Endothelial cell of umbilical vein (primary cell): ENCODE data around the gene SCAF8. TPM values are rescaled to one million over a fixed set of nuclear protein-coding genes. Genes with fewer than 3 reads are reported as not detected.

Source experiments
- BruUV-seq: library from RNA; stranded (reverse); fragments of 400-500 nt; replicated peaks from 2 replicates; lab custom pipeline; 2021; lab: Mats Ljungman, UMichigan
- CTCF ChIA-PET: fragments of 300-600, 350-600 bp; sonication (Branson Sonifier 250); formaldehyde crosslinking; loops from one replicate; lab custom pipeline; 2021; ENCODE audit warnings: antibody characterized with exemption, inconsistent platforms; lab: Charles Lee
- POLR2A ChIA-PET: fragments of 300-600, 350-600 bp; sonication (Branson Sonifier 250); formaldehyde crosslinking; loops from one replicate; lab custom pipeline; 2021; ENCODE audit warnings: antibody characterized with exemption, inconsistent platforms; lab: Charles Lee
- DNase-seq: peaks from one replicate; pipeline ENCODE4 v3.0.0-alpha.2; 2011; ENCODE audit warnings: low read depth, low spot score
- FAIRE-seq: peaks from 2 replicates; lab custom pipeline; 2011; peaks lifted over from hg19 to GRCh38; lab: Jason Lieb, UNC
- H2AFZ ChIP-seq: 2 replicates; pipeline ENCODE4 v1.6.0; 2012; ENCODE audit warnings: low read depth, low read length, control low read depth, inconsistent platforms
- H3K27ac ChIP-seq: 2 replicates; pipeline ENCODE4 v1.5.1; 2011; ENCODE audit warnings: low read depth, mild to moderate bottlenecking, control low read depth, low read length, moderate library complexity; ENCODE audit not compliant: insufficient read depth
- H3K27me3 ChIP-seq, 2 experiments: 2 replicates each; pipeline versions ENCODE4 v1.6.0 to v1.6.1; 2011; ENCODE audit warnings: low read length in 2 of 2, mixed read lengths in 1 of 2; ENCODE audit not compliant: control insufficient read depth in 2 of 2, insufficient read depth in 2 of 2
- H3K36me3 ChIP-seq, 2 experiments: 2 replicates in 1 of 2; 3 replicates in 1 of 2; pipeline ENCODE4 v1.5.1; 2011; ENCODE audit warnings: low read length in 2 of 2, mild to moderate bottlenecking in 1 of 2, moderate library complexity in 1 of 2; ENCODE audit not compliant: control insufficient read depth in 2 of 2, insufficient read depth in 2 of 2; ENCODE audit errors: extremely low read depth in 1 of 2
- H3K4me1 ChIP-seq: 3 replicates; pipeline ENCODE4 v1.5.1; 2011; ENCODE audit warnings: mild to moderate bottlenecking, low read length; ENCODE audit not compliant: control insufficient read depth, insufficient read depth; ENCODE audit errors: extremely low read depth
- H3K4me2 ChIP-seq: 2 replicates; pipeline ENCODE4 v1.6.1; 2011; ENCODE audit warnings: low read length, control low read depth, mixed read lengths; ENCODE audit not compliant: insufficient read depth
- H3K4me3 ChIP-seq, 3 experiments: fragments of 200-600 bp in 1 of 3; sonication (generic), shearing (Covaris generic) in 1 of 3; replicated peaks in 1 of 3; 2 replicates each; pipeline ENCODE4 v1.5.1; 2011 to 2016; ENCODE audit warnings: control low read depth in 3 of 3, low read length in 3 of 3, mild to moderate bottlenecking in 2 of 3, inconsistent platforms in 1 of 3, low read depth in 1 of 3, moderate library complexity in 1 of 3; ENCODE audit not compliant: insufficient read depth in 1 of 3
- H3K79me2 ChIP-seq: 2 replicates; pipeline ENCODE4 v1.6.0; 2012; ENCODE audit warnings: low read length, inconsistent platforms; ENCODE audit not compliant: control insufficient read depth, insufficient read depth
- H3K9ac ChIP-seq: replicated peaks from 2 replicates; pipeline ENCODE3; 2011; ENCODE audit warnings: low read length, control low read depth; ENCODE audit not compliant: insufficient read depth; ENCODE audit errors: extremely low read depth
- H3K9me1 ChIP-seq: replicated peaks from 3 replicates; pipeline ENCODE4 v1.6.0; 2011; ENCODE audit warnings: mild to moderate bottlenecking, low read length; ENCODE audit not compliant: control insufficient read depth, insufficient read depth; ENCODE audit errors: extremely low read depth
- H3K9me3 ChIP-seq: replicated peaks from 2 replicates; pipeline ENCODE4 v1.5.1; 2012; ENCODE audit warnings: low read length, inconsistent platforms; ENCODE audit not compliant: control insufficient read depth, insufficient read depth
- H4K20me1 ChIP-seq: replicated peaks from 2 replicates; pipeline ENCODE3; 2011; ENCODE audit warnings: mild to moderate bottlenecking, low read length; ENCODE audit not compliant: control insufficient read depth, insufficient read depth; ENCODE audit errors: extremely low read depth
- EZH2 ChIP-seq: IDR thresholded peaks from 2 replicates; pipeline ENCODE4 v1.6.1; 2012; ENCODE audit warnings: borderline replicate concordance, low read depth, mild to moderate bottlenecking, moderate library complexity, low read length, inconsistent platforms; ENCODE audit not compliant: severe bottlenecking
- FOS ChIP-seq: IDR thresholded peaks from 2 replicates; pipeline ENCODE4 v1.6.1; 2011; ENCODE audit warnings: mild to moderate bottlenecking, low read length, moderate library complexity, borderline replicate concordance; ENCODE audit not compliant: insufficient read depth
- GATA2 ChIP-seq: IDR thresholded peaks from 2 replicates; pipeline ENCODE4 v1.7.0; 2011; ENCODE audit warnings: low read depth, mild to moderate bottlenecking, moderate library complexity, mixed read lengths, low read length; ENCODE audit not compliant: insufficient read length, insufficient read depth
- JUN ChIP-seq: IDR thresholded peaks from 2 replicates; pipeline ENCODE4 v1.6.1; 2011; ENCODE audit warnings: borderline replicate concordance, low read depth; ENCODE audit not compliant: insufficient read length, insufficient read depth
- MYC ChIP-seq: IDR thresholded peaks from one replicate; pipeline ENCODE4 v1.6.1; 2011; ENCODE audit warnings: mild to moderate bottlenecking, low read depth, low read length
- POLR2A ChIP-seq: IDR thresholded peaks from 2 replicates; pipeline ENCODE4 v1.6.1; 2012; ENCODE audit warnings: low read depth, mild to moderate bottlenecking, control low read depth, low read length
- POLR2AphosphoS5 ChIP-seq: IDR thresholded peaks from 2 replicates; pipeline ENCODE4 v1.6.1; 2012; ENCODE audit warnings: low read depth, mild to moderate bottlenecking, control low read depth, low read length, moderate library complexity; ENCODE audit not compliant: insufficient read depth
- dilution Hi-C: fragments of 300-500 bp; cut with MboI; formaldehyde crosslinking; loops from one replicate; pipeline ENCODE4 v1.15.0; 2019; ENCODE audit warnings: low sequenced_read_pairs; ENCODE audit not compliant: extremely low pct_ligation_motif_present
- intact Hi-C: fragments of 100-400 bp; cut with micrococcal nuclease; formaldehyde crosslinking; loops from one replicate; pipeline ENCODE4 v1.10.0; 2022
- polyA plus RNA-seq, 4 experiments: library from polyadenylated mRNA; depleted of rRNA in 3 of 4; stranded (reverse) in 3 of 4; unstranded in 1 of 4; fragments of >200 nt; gene quantifications; 2 replicates each; pipeline versions ENCODE4 v1.2.1 to v1.2.3, GENCODE V29; 2011 to 2012; ENCODE audit warnings: missing spikeins in 1 of 4
- total RNA-seq: library from RNA; stranded (reverse); gene quantifications from 2 replicates; pipeline ENCODE4 v1.2.3, GENCODE V29; 2021
- TF ChIP-seq, protein P1 (sequence below), 2 donors: IDR thresholded peaks; 1 replicate in 1 of 2; 2 replicates in 1 of 2; pipeline ENCODE4 v1.5.1; 2011; ENCODE audit warnings: low read length in 2 of 2, mild to moderate bottlenecking in 2 of 2, moderate library complexity in 2 of 2, control low read depth in 1 of 2, inconsistent platforms in 1 of 2, low read depth in 1 of 2; ENCODE audit not compliant: insufficient read depth in 1 of 2; ENCODE audit errors: extremely low read depth in 1 of 2
- TF ChIP-seq, protein P2 (sequence below): IDR thresholded peaks from 2 replicates; pipeline ENCODE4 v1.6.1; 2011; ENCODE audit not compliant: insufficient read depth, insufficient read length

SCAF8 gene
- total and polyA plus RNA-seq, 2 donors (not counting 3 experiments of a cell fraction or from before 2014, with no cell fraction given) = 11.7 to 37.8 TPM

DNA sequence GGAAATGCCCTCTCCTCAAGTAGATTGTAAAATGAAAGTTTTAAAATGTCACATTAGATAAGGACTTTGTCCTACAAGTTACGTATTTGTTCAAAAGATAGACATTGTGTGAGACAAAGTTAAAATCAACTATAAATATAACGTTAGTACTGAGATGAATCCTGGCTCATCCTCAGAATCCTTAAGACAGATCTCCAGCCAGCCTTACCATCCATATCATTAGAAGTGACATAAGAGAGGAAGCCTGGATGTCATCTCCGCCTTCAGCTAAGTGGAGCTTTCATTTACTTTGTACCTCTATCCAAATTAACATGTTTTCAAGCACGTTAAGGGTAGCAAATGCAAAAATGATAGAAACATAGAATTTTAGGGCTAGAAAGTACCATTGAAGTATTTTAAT is 59.1 kb downstream of the SCAF8 start:
- BruUV-seq = no TSS peak
- peaks cover 0 to 3% of the 10 kb centered on the region in 2 experiments for H3K36me3 ChIP-seq
- TF ChIP-seq FOS (no peak), EZH2 (no peak), JUN (no peak), GATA2 (no peak), MYC (no peak), POLR2A (no peak), POLR2AphosphoS5 (no peak)
- TF ChIP-seq, protein P1, sequence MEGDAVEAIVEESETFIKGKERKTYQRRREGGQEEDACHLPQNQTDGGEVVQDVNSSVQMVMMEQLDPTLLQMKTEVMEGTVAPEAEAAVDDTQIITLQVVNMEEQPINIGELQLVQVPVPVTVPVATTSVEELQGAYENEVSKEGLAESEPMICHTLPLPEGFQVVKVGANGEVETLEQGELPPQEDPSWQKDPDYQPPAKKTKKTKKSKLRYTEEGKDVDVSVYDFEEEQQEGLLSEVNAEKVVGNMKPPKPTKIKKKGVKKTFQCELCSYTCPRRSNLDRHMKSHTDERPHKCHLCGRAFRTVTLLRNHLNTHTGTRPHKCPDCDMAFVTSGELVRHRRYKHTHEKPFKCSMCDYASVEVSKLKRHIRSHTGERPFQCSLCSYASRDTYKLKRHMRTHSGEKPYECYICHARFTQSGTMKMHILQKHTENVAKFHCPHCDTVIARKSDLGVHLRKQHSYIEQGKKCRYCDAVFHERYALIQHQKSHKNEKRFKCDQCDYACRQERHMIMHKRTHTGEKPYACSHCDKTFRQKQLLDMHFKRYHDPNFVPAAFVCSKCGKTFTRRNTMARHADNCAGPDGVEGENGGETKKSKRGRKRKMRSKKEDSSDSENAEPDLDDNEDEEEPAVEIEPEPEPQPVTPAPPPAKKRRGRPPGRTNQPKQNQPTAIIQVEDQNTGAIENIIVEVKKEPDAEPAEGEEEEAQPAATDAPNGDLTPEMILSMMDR (IDR thresholded peaks at IDR 0.05; ENCODE audit: extremely low read depth in 1 of 2, insufficient read depth in 1 of 2, low read depth in 1 of 2, low read length in 2 of 2) = no peak
- TF ChIP-seq, protein P2, sequence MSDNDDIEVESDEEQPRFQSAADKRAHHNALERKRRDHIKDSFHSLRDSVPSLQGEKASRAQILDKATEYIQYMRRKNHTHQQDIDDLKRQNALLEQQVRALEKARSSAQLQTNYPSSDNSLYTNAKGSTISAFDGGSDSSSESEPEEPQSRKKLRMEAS = no peak

More for the DNA sequence above, 59.1 kb downstream of the SCAF8 start:
- Histone ChIP-seq H3K27ac (no peak overlapping the region), H3K9me3 (no peaks in the 10 kb centered on the region), H3K9ac (no peak overlapping the region), H3K9me1 (no peaks in the 10 kb centered on the region), H2AFZ (no peak overlapping the region), H3K79me2 (peaks cover 32% of the 10 kb centered on the region), H3K4me2 (no peak overlapping the region), H4K20me1 (no peaks in the 10 kb centered on the region), H3K27me3 (no peaks in the 10 kb centered on the region), H3K4me1 (no peaks in the 10 kb centered on the region), H3K4me3 (no peak overlapping the region)
- ChIA-PET CTCF (interaction anchor here (1.3 kb wide), 1 partner anchor 116 kb away, joined by 4 read pairs; no protein-coding TSS in a partner anchor), POLR2A (no interaction called here)
- DNase-seq (no peak), FAIRE-seq (no peak)
- intact Hi-C loops (no loop called here), dilution Hi-C loops (no loop called here)
